Stomach (tissue), 9 donors: Measurements from ENCODE around the gene SCUBE3. TPM values are rescaled to one million over a fixed set of nuclear protein-coding genes. Genes with fewer than 3 reads are reported as not detected.

Source experiments
- DNase-seq, 2 donors: peaks; one replicate each; pipeline versions ENCODE4 v3.0.0 to v3.0.0-alpha.2; 2013 to 2019
- H3K27ac ChIP-seq, 5 donors: fragments of 200-600 bp in 4 of 5; sonication (generic) in 4 of 5; one replicate each; pipeline ENCODE4 v1.5.1; 2013 to 2019; ENCODE audit warnings: mild to moderate bottlenecking in 1 of 5, moderate library complexity in 1 of 5
- H3K27me3 ChIP-seq, 3 donors: fragments of 200-600 bp; sonication (generic); one replicate each; pipeline ENCODE4 v1.5.1; 2017 to 2019; ENCODE audit warnings: mixed run types in 1 of 3
- H3K36me3 ChIP-seq, 4 donors: fragments of 200-600 bp; sonication (generic); 1 replicate in 3 of 4; 2 replicates in 1 of 4; pipeline ENCODE4 v1.5.1; 2016 to 2019
- H3K4me1 ChIP-seq, 4 donors: fragments of 200-600 bp; sonication (generic); one replicate each; pipeline ENCODE4 v1.5.1; 2016 to 2019
- H3K4me3 ChIP-seq, 4 donors: fragments of 200-600 bp; sonication (generic) in 3 of 4; one replicate each; pipeline ENCODE4 v1.5.1; 2016 to 2019; ENCODE audit warnings: mild to moderate bottlenecking in 1 of 4
- H3K9me3 ChIP-seq, 4 donors: fragments of 200-600 bp; sonication (generic); one replicate each; pipeline ENCODE4 v1.5.1; 2016 to 2019
- EP300 ChIP-seq: sonication (generic); formaldehyde crosslinking; IDR thresholded peaks from one replicate; pipeline ENCODE4 v1.6.1; 2017; ENCODE audit warnings: antibody characterized with exemption
- POLR2A ChIP-seq, 4 donors: fragments of 450-650 bp; IDR thresholded peaks; one replicate each; pipeline ENCODE4 v1.6.1; 2016; ENCODE audit warnings: antibody characterized with exemption in 4 of 4, control low read depth in 2 of 4, mild to moderate bottlenecking in 1 of 4, moderate library complexity in 1 of 4
- POLR2AphosphoS5 ChIP-seq, 3 donors: sonication (generic); formaldehyde crosslinking; IDR thresholded peaks; one replicate each; pipeline ENCODE4 v1.6.1; 2016; ENCODE audit warnings: antibody characterized with exemption in 3 of 3
- WGBS, 5 donors: extraction: QIAGEN DNeasy Blood & Tissue Kit in 3 of 5; methylation state at CpG; one replicate each; pipeline versions ENCODE4 v1.1.5 to v1.1.7; 2013 to 2018; 5-methylcytosine and 5-hydroxymethylcytosine counted together
- intact Hi-C: fragments of 100-400 bp; cut with DNase I; formaldehyde crosslinking; loops from one replicate; pipeline ENCODE4 v1.15.1; 2023; ENCODE audit warnings: low total_unique reads
- polyA plus RNA-seq, 3 donors: library from polyadenylated mRNA; stranded (reverse); fragments of 200-250 nt; gene quantifications; one replicate each; pipeline ENCODE4 v1.2.3, GENCODE V29; 2013
- total RNA-seq, 5 donors: library from RNA; depleted of rRNA; stranded (reverse); fragments of >200 nt; gene quantifications; one replicate each; pipeline versions ENCODE4 v1.1.0 to v1.2.3, GENCODE V29; 2014 to 2016
- TF ChIP-seq, protein P1 (sequence below), 7 experiments: fragments of 450-650 bp in 4 of 7; fragments of 200-600 bp in 3 of 7; sonication (generic) in 3 of 7; IDR thresholded peaks; one replicate each; pipeline ENCODE4 v1.5.1; 2016 to 2019; ENCODE audit warnings: antibody characterized with exemption in 7 of 7, control low read depth in 2 of 7, mild to moderate bottlenecking in 1 of 7
- donor health status: healthy with polysubstance abuse.
- donor health status: Bipolar disorder and iron deficiency.
- donor health status: healthy.

The SCUBE3 gene
- total and polyA plus RNA-seq, 8 donors = 0.15 to 2.3 (median 0.31) TPM; not detected in 1

GRCh38 chr6:35231563-35231962 lies 17.8 kb downstream of the SCUBE3 start:
- no peaks in the 10 kb centered on the region for H3K27me3 ChIP-seq
- intact Hi-C loops = no loop called here
- DNase-seq = no peak
- peaks cover 3 to 18% (median 10%) of the 10 kb centered on the region in 4 donors for H3K4me1 ChIP-seq
- no peaks in the 10 kb centered on the region for H3K9me3 ChIP-seq
- TF ChIP-seq EP300 (no peak), POLR2AphosphoS5 (IDR thresholded peaks at IDR 0.05) (no peak), POLR2A (IDR thresholded peaks at IDR 0.05) (no peak)
- TF ChIP-seq, protein P1, sequence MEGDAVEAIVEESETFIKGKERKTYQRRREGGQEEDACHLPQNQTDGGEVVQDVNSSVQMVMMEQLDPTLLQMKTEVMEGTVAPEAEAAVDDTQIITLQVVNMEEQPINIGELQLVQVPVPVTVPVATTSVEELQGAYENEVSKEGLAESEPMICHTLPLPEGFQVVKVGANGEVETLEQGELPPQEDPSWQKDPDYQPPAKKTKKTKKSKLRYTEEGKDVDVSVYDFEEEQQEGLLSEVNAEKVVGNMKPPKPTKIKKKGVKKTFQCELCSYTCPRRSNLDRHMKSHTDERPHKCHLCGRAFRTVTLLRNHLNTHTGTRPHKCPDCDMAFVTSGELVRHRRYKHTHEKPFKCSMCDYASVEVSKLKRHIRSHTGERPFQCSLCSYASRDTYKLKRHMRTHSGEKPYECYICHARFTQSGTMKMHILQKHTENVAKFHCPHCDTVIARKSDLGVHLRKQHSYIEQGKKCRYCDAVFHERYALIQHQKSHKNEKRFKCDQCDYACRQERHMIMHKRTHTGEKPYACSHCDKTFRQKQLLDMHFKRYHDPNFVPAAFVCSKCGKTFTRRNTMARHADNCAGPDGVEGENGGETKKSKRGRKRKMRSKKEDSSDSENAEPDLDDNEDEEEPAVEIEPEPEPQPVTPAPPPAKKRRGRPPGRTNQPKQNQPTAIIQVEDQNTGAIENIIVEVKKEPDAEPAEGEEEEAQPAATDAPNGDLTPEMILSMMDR (IDR thresholded peaks at IDR 0.05) = no peak
- H3K36me3 ChIP-seq = peaks cover 0 to 7% (median 0%) of the 10 kb centered on the region in 4 donors
- no peak overlapping the region for H3K4me3 ChIP-seq
- WGBS, 5 donors = 91 to 100% (median 92%) methylated on average over 7 of the region's 7 CpGs
- H3K27ac ChIP-seq = no peak overlapping the region

- DNase-seq = no peak
- Histone ChIP-seq H3K4me3 (no peak overlapping the region), H3K27ac (no peak overlapping the region), H3K36me3 (peaks cover 0 to 7% (median 0%) of the 10 kb centered on the region in 4 donors), H3K27me3 (no peaks in the 10 kb centered on the region), H3K4me1 (peaks cover 4 to 41% (median 23%) of the 10 kb centered on the region in 4 donors), H3K9me3 (no peaks in the 10 kb centered on the region)
- TF ChIP-seq, protein P1 (IDR thresholded peaks at IDR 0.05) = no peak
- TF ChIP-seq POLR2AphosphoS5 (IDR thresholded peaks at IDR 0.05) (no peak), POLR2A (IDR thresholded peaks at IDR 0.05) (no peak), EP300 (no peak)
- intact Hi-C loops = no loop called here
- 69 to 91% (median 74%) methylated on average over 4 of the region's 4 CpGs for WGBS, 5 donors
These were observed 21.1 kb downstream of the SCUBE3 start for GRCh38 chr6:35234901-35235300.

GRCh38 chr6:35236223-35236622 lies 22.5 kb downstream of the SCUBE3 start:
- H3K27ac ChIP-seq = no peak overlapping the region
- DNase-seq = no peak
- H3K4me1 ChIP-seq = peaks cover under 1 to 39% (median 20%) of the 10 kb centered on the region in 4 donors
- H3K36me3 ChIP-seq = peaks cover 0 to 7% (median 0%) of the 10 kb centered on the region in 4 donors
- WGBS, 5 donors = 89 to 98% (median 95%) methylated on average over 5 of the region's 5 CpGs
- no peaks in the 10 kb centered on the region for H3K9me3 ChIP-seq
- H3K27me3 ChIP-seq = no peaks in the 10 kb centered on the region
- no peak for TF ChIP-seq POLR2AphosphoS5 (IDR thresholded peaks at IDR 0.05)
- TF ChIP-seq, protein P1 (IDR thresholded peaks at IDR 0.05) = no peak
- no peak for TF ChIP-seq POLR2A (IDR thresholded peaks at IDR 0.05)
- no peak overlapping the region for H3K4me3 ChIP-seq
- intact Hi-C loops = no loop called here

DNA sequence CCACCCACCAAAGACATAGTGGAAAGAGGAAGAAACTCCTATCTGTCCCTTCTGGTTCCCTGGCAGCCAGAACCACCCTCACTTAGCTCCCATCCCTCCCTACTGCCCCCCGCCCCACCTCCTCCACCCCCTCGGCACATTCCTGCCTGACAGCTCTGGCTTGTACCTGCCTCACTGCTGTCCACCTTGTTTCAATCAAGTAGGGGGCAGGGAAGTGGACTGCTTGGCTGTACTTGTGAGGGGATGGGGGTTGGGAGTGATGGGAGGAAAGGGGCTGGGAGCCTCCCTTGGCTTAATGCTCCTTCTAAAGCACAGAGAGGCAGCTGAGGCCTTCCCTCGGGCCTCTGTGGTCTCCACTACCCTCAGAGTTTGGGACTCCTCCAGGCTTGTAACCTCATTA lies 23.7 kb downstream of the SCUBE3 start:
- Histone ChIP-seq H3K27me3 (no peaks in the 10 kb centered on the region), H3K27ac (no peak overlapping the region), H3K4me1 (peaks cover 0 to 35% (median 15%) of the 10 kb centered on the region in 4 donors), H3K4me3 (no peak overlapping the region), H3K36me3 (peaks cover 0 to 11% (median 1%) of the 10 kb centered on the region in 4 donors), H3K9me3 (no peaks in the 10 kb centered on the region)
- WGBS, 5 donors = 59 to 86% (median 78%) methylated on average over 3 of the region's 3 CpGs
- intact Hi-C loops = no loop called here
- peak in 1 of 2 donors; percentile 25 for DNase-seq
- no peak for TF ChIP-seq EP300
- TF ChIP-seq, protein P1 (IDR thresholded peaks at IDR 0.05) = no peak
- no peak for TF ChIP-seq POLR2AphosphoS5 (IDR thresholded peaks at IDR 0.05)
- TF ChIP-seq POLR2A (IDR thresholded peaks at IDR 0.05) = no peak
